Thyroid gland (tissue), 4 donors: ENCODE measurements around the gene ST6GALNAC3.

Experiments used
- POLR2A ChIP-seq, 2 donors: fragments of 450-650 bp; IDR thresholded peaks; one replicate each; pipeline ENCODE4 v1.6.1; 2017; ENCODE audit warnings: antibody characterized with exemption in 2 of 2, mild to moderate bottlenecking in 2 of 2, moderate library complexity in 1 of 2
- TF ChIP-seq, protein P1 (sequence below), 6 experiments: fragments of 200-600 bp in 3 of 6; fragments of 450-650 bp in 3 of 6; sonication (generic) in 3 of 6; IDR thresholded peaks; one replicate each; pipeline ENCODE4 v1.5.1; 2016 to 2019; ENCODE audit warnings: antibody characterized with exemption in 6 of 6, mild to moderate bottlenecking in 2 of 6, inconsistent platforms in 1 of 6, moderate library complexity in 1 of 6

DNA sequence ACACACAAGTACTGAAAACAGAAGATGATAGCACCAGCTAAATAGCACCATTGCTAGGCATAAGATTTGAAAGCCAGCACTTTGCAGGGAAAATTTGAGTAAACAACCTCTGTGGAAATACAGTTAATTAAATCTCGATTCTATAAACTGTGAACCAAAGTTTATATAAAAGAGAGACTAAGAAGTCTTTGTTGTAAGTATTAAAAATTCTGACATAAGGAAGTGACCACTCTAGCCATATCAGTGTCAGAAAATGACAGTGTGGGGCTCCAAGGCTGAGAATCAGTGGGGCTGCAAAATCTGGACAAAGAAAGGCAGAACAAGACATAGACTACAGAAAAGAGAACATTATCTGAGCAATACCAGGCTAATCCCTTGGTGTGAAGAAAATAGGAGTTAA is 292.2 kb downstream of the ST6GALNAC3 start:
- no peak for TF ChIP-seq POLR2A (IDR thresholded peaks at IDR 0.05)
- TF ChIP-seq, protein P1, sequence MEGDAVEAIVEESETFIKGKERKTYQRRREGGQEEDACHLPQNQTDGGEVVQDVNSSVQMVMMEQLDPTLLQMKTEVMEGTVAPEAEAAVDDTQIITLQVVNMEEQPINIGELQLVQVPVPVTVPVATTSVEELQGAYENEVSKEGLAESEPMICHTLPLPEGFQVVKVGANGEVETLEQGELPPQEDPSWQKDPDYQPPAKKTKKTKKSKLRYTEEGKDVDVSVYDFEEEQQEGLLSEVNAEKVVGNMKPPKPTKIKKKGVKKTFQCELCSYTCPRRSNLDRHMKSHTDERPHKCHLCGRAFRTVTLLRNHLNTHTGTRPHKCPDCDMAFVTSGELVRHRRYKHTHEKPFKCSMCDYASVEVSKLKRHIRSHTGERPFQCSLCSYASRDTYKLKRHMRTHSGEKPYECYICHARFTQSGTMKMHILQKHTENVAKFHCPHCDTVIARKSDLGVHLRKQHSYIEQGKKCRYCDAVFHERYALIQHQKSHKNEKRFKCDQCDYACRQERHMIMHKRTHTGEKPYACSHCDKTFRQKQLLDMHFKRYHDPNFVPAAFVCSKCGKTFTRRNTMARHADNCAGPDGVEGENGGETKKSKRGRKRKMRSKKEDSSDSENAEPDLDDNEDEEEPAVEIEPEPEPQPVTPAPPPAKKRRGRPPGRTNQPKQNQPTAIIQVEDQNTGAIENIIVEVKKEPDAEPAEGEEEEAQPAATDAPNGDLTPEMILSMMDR (IDR thresholded peaks at IDR 0.05), result no peak
